ENCODE results near the gene KRTAP7-1. TPM values are rescaled to one million over a fixed set of nuclear protein-coding genes. Genes with fewer than 3 reads are reported as not detected.
A peak's percentile ranks its signal among the peaks of the same experiment; 100 is the strongest.

KRTAP7-1 gene
- total RNA-seq, 1 donor from 2014 or later = not detected

DNA sequence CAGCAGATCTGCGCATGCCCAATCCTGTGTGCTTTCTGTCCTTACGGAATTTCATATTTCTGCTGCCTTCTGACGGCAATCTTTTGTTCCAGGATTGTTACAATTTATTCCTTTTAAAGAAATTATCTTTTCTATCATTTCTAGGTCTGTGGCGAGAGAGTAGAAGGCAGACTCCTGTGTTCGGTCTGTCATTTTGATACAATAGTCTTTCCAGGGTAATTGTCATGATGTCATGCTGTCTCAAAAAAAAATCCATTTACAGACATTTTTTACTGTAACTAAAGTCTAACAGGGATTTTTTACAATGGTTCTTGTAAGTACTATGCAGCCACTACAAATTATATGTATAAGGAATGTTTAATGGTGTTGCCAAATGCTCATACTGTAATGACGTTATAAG lies 9.0 kb upstream of the KRTAP7-1 start:
- no peak for DNase-seq (ENCODE audit: extremely low spot score, unreplicated experiment)
- Mint-ChIP-seq H3K4me1 (ENCODE audit: unreplicated experiment) (no peaks in the 10 kb centered on the region), H3K9me3 (ENCODE audit: unreplicated experiment) (peaks cover 4% of the 10 kb centered on the region)

DNA sequence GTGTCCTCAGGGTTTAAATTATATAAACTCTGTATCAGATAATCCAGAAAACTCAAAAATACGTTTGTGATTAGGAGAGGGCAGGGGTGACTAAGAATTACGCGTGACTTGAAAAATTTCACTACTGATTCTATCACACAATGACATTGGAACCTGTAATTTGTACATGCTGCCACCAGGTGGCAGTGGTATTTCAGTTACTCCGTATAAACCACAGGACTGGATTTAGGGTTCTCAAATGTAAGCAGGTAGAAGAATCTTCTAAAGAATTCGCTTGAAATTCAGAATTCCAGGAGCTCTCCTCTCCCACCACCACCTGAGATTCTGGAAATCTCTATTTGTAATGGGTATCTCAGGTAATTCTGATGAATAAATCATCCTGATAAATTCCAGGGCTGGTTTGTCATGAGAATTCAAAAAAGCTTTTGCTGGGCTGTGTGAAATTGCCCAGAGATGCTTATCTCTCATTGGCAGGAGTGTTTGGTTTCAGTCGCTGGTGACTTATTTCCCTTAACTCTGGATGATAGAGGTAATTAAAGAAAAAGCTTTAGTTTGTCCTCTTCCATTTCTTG lies 1.7 kb upstream of the KRTAP7-1 start:
- TF ChIP-seq, protein P1, sequence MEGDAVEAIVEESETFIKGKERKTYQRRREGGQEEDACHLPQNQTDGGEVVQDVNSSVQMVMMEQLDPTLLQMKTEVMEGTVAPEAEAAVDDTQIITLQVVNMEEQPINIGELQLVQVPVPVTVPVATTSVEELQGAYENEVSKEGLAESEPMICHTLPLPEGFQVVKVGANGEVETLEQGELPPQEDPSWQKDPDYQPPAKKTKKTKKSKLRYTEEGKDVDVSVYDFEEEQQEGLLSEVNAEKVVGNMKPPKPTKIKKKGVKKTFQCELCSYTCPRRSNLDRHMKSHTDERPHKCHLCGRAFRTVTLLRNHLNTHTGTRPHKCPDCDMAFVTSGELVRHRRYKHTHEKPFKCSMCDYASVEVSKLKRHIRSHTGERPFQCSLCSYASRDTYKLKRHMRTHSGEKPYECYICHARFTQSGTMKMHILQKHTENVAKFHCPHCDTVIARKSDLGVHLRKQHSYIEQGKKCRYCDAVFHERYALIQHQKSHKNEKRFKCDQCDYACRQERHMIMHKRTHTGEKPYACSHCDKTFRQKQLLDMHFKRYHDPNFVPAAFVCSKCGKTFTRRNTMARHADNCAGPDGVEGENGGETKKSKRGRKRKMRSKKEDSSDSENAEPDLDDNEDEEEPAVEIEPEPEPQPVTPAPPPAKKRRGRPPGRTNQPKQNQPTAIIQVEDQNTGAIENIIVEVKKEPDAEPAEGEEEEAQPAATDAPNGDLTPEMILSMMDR (IDR thresholded peaks at IDR 0.05) = peak; percentile 34
- no peaks in the 10 kb centered on the region for H3K36me3 Mint-ChIP-seq (ENCODE audit: unreplicated experiment)
- H3K27ac Mint-ChIP-seq (ENCODE audit: unreplicated experiment) = no peak overlapping the region
- no peaks in the 10 kb centered on the region for H3K4me1 Mint-ChIP-seq (ENCODE audit: unreplicated experiment)
- H3K27me3 Mint-ChIP-seq (ENCODE audit: unreplicated experiment) = no peaks in the 10 kb centered on the region
- H3K9me3 Mint-ChIP-seq (ENCODE audit: unreplicated experiment) = peaks cover 24% of the 10 kb centered on the region
- no peak for DNase-seq (ENCODE audit: extremely low spot score, unreplicated experiment)
- H3K4me3 Mint-ChIP-seq (ENCODE audit: unreplicated experiment) = no peak overlapping the region

More for the DNA sequence above, 9.0 kb upstream of the KRTAP7-1 start:
- no peak overlapping the region for H3K4me3 Mint-ChIP-seq (ENCODE audit: unreplicated experiment)
- H3K27ac Mint-ChIP-seq (ENCODE audit: unreplicated experiment) = no peak overlapping the region
- TF ChIP-seq, protein P1 (IDR thresholded peaks at IDR 0.05) = no peak
- no peaks in the 10 kb centered on the region for H3K36me3 Mint-ChIP-seq (ENCODE audit: unreplicated experiment)
- no peaks in the 10 kb centered on the region for H3K27me3 Mint-ChIP-seq (ENCODE audit: unreplicated experiment)

DNA sequence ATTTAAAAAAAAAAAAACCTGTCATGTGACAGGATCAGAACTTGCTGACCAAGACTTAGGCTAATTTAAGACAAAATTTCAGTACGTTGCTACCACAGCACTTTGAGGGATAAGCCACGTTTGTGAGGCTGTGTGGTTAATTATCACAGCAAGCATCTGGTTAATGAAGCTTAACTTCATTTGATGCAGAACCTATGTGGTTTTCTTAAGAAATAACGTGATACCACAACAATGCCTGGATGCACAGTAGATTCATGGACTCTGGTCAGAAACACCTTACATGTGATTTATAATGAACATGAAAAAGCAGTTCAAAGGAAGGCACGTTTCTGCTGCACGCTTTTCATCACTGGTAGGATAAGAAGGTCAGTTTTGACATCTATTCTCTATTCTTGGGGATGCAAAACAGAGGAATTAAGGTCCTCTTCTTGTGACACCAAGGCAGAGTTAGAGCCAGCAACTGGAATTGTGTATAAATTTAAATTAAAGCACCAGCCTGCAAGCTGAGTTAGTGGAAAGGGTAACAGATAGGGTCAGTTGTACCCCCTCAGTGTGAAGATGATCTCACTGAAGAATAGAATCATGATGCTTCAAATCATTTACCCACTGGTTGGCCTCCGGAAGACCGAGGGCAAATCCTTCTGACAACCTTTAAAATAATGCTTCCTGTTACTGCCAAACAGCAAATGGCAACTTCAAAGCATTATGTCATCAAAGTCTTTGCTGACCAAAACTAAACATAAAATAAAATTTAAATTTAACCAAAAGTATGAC lies 10.5 kb downstream of the KRTAP7-1 start:
- Mint-ChIP-seq H3K4me3 (ENCODE audit: unreplicated experiment) (no peak overlapping the region), H3K27ac (ENCODE audit: unreplicated experiment) (no peak overlapping the region), H3K27me3 (ENCODE audit: unreplicated experiment) (no peaks in the 10 kb centered on the region), H3K9me3 (ENCODE audit: unreplicated experiment) (peaks cover 13% of the 10 kb centered on the region), H3K4me1 (ENCODE audit: unreplicated experiment) (no peaks in the 10 kb centered on the region), H3K36me3 (ENCODE audit: unreplicated experiment) (no peaks in the 10 kb centered on the region)
- TF ChIP-seq, protein P1 (IDR thresholded peaks at IDR 0.05) = no peak
- no peak for DNase-seq (ENCODE audit: extremely low spot score, unreplicated experiment)

DNA sequence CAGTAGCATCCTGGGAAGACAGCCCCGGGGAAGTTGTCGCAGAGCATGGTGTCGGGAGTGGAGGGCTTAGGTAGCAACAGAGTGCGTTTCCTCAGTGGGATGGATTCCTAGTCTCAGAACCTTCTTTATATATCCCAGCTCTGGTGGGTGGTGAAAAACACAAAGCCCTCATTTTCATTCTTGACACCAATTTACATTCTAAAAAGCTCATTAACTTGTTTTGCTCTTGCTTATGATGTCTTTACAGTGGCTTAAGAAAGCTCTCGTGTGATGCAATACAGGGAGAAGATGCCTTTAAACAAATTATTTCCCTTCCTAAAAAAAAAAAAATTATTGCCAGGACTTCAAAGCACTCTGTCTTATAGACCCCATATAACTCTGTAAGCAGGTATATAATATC lies 16.4 kb downstream of the KRTAP7-1 start, which contains the start of gene KRTAP8-1:
Gene KRTAP8-1 (minus strand): TSS at position 101 of the 400 bp plus-strand sequence. CDS start 54 bp downstream, at position 47.
- H3K27me3 Mint-ChIP-seq (ENCODE audit: unreplicated experiment) = no peaks in the 10 kb centered on the region
- H3K27ac Mint-ChIP-seq (ENCODE audit: unreplicated experiment) = no peak within 1 kb of the TSS
- TF ChIP-seq, protein P1 (IDR thresholded peaks at IDR 0.05) = no peak
- no peaks in the 10 kb centered on the region for H3K36me3 Mint-ChIP-seq (ENCODE audit: unreplicated experiment)
- no peaks in the 10 kb centered on the region for H3K4me1 Mint-ChIP-seq (ENCODE audit: unreplicated experiment)
- no peak within 1 kb of the TSS for H3K4me3 Mint-ChIP-seq (ENCODE audit: unreplicated experiment)
- no peaks in the 10 kb centered on the region for H3K9me3 Mint-ChIP-seq (ENCODE audit: unreplicated experiment)
- no peak for DNase-seq (ENCODE audit: extremely low spot score, unreplicated experiment)

DNA sequence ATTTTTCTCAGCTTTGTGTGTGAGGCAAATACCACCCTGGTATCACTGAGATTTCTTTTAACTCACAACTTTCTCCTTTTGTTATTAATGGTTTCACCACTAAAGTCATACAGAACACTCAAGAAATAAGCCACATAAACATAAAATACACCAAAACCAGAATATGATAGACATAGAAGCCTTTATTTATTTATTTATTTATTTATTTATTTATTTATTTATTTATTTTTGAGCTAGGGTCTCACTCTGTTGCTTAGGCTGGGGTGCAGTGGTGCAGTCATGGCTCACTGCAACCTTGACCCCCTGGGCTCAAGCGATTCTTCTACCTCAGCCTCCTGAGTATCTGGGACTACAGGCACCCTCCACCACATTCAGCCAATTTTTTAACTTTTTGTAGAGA lies 29.0 kb downstream of the KRTAP7-1 start:
- DNase-seq (ENCODE audit: extremely low spot score, unreplicated experiment) = no peak
- Mint-ChIP-seq H3K4me3 (ENCODE audit: unreplicated experiment) (no peak overlapping the region), H3K4me1 (ENCODE audit: unreplicated experiment) (no peaks in the 10 kb centered on the region), H3K27ac (ENCODE audit: unreplicated experiment) (no peak overlapping the region), H3K27me3 (ENCODE audit: unreplicated experiment) (no peaks in the 10 kb centered on the region), H3K36me3 (ENCODE audit: unreplicated experiment) (no peaks in the 10 kb centered on the region), H3K9me3 (ENCODE audit: unreplicated experiment) (peaks cover 10% of the 10 kb centered on the region)
- TF ChIP-seq, protein P1 (IDR thresholded peaks at IDR 0.05) = no peak

Data from osteocyte (in vitro differentiated cells).